Mesenchymal stem cell (in vitro differentiated cells and primary cell): Measurements from ENCODE around the gene BORCS6.
A peak's percentile ranks its signal among the peaks of the same experiment; 100 is the strongest.

ENCODE experiments used
- DNase-seq: peaks from one replicate; pipeline ENCODE4 v3.0.0-alpha.2; 2013
- H2AFZ ChIP-seq: one replicate; pipeline ENCODE4 v1.6.1; 2013; ENCODE audit warnings: low read depth, mild to moderate bottlenecking, control low read depth, inconsistent platforms, low read length, moderate library complexity
- H2AK5ac ChIP-seq: 2 replicates; pipeline ENCODE4 v1.6.1; 2013; ENCODE audit warnings: low read length, moderate library complexity, mild to moderate bottlenecking, inconsistent platforms; ENCODE audit not compliant: severe bottlenecking
- H2BK120ac ChIP-seq: one replicate; pipeline ENCODE4 v1.6.1; 2013; ENCODE audit warnings: low read depth, mild to moderate bottlenecking, inconsistent platforms, low read length, moderate library complexity
- H2BK12ac ChIP-seq, 2 experiments: one replicate each; pipeline ENCODE4 v1.6.1; 2013; ENCODE audit warnings: inconsistent platforms in 2 of 2, low read length in 2 of 2, mild to moderate bottlenecking in 2 of 2, moderate library complexity in 2 of 2, control low read depth in 1 of 2
- H2BK15ac ChIP-seq: one replicate; pipeline ENCODE4 v1.6.1; 2013; ENCODE audit warnings: mild to moderate bottlenecking, low read depth, inconsistent platforms; ENCODE audit not compliant: poor library complexity, severe bottlenecking
- H2BK5ac ChIP-seq: 2 replicates; pipeline ENCODE4 v1.6.1; 2013; ENCODE audit warnings: low read depth, mild to moderate bottlenecking, low read length, control low read depth, inconsistent platforms; ENCODE audit not compliant: poor library complexity, severe bottlenecking
- H3K14ac ChIP-seq, 2 experiments: one replicate each; pipeline ENCODE4 v1.6.1; 2013; ENCODE audit warnings: inconsistent platforms in 2 of 2, low read length in 2 of 2, control low read depth in 1 of 2, mild to moderate bottlenecking in 1 of 2, moderate library complexity in 1 of 2
- H3K18ac ChIP-seq, 2 experiments: one replicate each; pipeline ENCODE4 v1.6.1; 2013; ENCODE audit warnings: inconsistent platforms in 2 of 2, low read length in 2 of 2, control low read depth in 1 of 2, low read depth in 1 of 2, mild to moderate bottlenecking in 1 of 2
- H3K23ac ChIP-seq, 2 experiments: one replicate each; pipeline ENCODE4 v1.6.1; 2013; ENCODE audit warnings: inconsistent platforms in 2 of 2, low read length in 2 of 2, mild to moderate bottlenecking in 2 of 2, moderate library complexity in 2 of 2, control low read depth in 1 of 2
- H3K27ac ChIP-seq: 2 replicates; pipeline ENCODE4 v1.5.1; 2013; ENCODE audit warnings: mild to moderate bottlenecking, moderate library complexity, low read length, control low read depth, inconsistent platforms; ENCODE audit not compliant: poor library complexity, severe bottlenecking
- H3K27me3 ChIP-seq, 2 experiments: 2 replicates each; pipeline versions ENCODE4 v1.6.1 to v1.7.0; 2013; ENCODE audit warnings: low read length in 2 of 2, mild to moderate bottlenecking in 2 of 2, moderate library complexity in 2 of 2, control low read depth in 1 of 2, inconsistent platforms in 1 of 2; ENCODE audit not compliant: control insufficient read depth in 1 of 2, insufficient read depth in 1 of 2
- H3K36me3 ChIP-seq, 2 experiments: 2 replicates each; pipeline versions ENCODE4 v1.6.1 to v1.7.0; 2013; ENCODE audit warnings: low read length in 2 of 2, control low read depth in 1 of 2, inconsistent platforms in 1 of 2, low read depth in 1 of 2, mild to moderate bottlenecking in 1 of 2; ENCODE audit not compliant: insufficient read depth in 2 of 2, control insufficient read depth in 1 of 2
- H3K4ac ChIP-seq, 2 experiments: one replicate each; pipeline ENCODE4 v1.6.1; 2013; ENCODE audit warnings: inconsistent platforms in 2 of 2, low read length in 2 of 2, mild to moderate bottlenecking in 2 of 2, moderate library complexity in 2 of 2, control low read depth in 1 of 2, low read depth in 1 of 2
- H3K4me1 ChIP-seq: 2 replicates; pipeline ENCODE4 v1.6.1; 2013; ENCODE audit warnings: low read depth, low read length, control low read depth; ENCODE audit not compliant: control insufficient read depth, insufficient read depth
- H3K4me2 ChIP-seq: 2 replicates; pipeline ENCODE4 v1.6.1; 2013; ENCODE audit warnings: low read length, mild to moderate bottlenecking, inconsistent platforms; ENCODE audit not compliant: poor library complexity, severe bottlenecking
- H3K4me3 ChIP-seq, 2 experiments: 2 replicates each; pipeline versions ENCODE4 v1.5.1 to v1.7.0; 2013; ENCODE audit warnings: low read length in 2 of 2, mild to moderate bottlenecking in 2 of 2, control low read depth in 1 of 2, low read depth in 1 of 2; ENCODE audit not compliant: insufficient read depth in 1 of 2
- H3K79me1 ChIP-seq: replicated peaks from 2 replicates; pipeline ENCODE4 v1.6.1; 2013; ENCODE audit warnings: mild to moderate bottlenecking, control low read depth, low read length, inconsistent platforms; ENCODE audit not compliant: poor library complexity, severe bottlenecking
- H3K9ac ChIP-seq: 2 replicates; pipeline ENCODE4 v1.7.0; 2013; ENCODE audit warnings: mild to moderate bottlenecking, low read length, moderate library complexity
- H3K9me3 ChIP-seq: 2 replicates; pipeline ENCODE4 v1.7.0; 2013; ENCODE audit warnings: mild to moderate bottlenecking, low read length; ENCODE audit not compliant: control insufficient read depth
- H4K8ac ChIP-seq: one replicate; pipeline ENCODE4 v1.6.1; 2013; ENCODE audit warnings: inconsistent platforms, mild to moderate bottlenecking, low read length, moderate library complexity
- H4K91ac ChIP-seq: one replicate; pipeline ENCODE4 v1.6.1; 2013; ENCODE audit warnings: mild to moderate bottlenecking, low read length, inconsistent platforms
- WGBS: methylation state at CpG from one replicate; pipeline ENCODE4 v1.1.7; 2013; ENCODE audit warnings: mixed read lengths; 5-methylcytosine and 5-hydroxymethylcytosine counted together

BORCS6 gene

DNA sequence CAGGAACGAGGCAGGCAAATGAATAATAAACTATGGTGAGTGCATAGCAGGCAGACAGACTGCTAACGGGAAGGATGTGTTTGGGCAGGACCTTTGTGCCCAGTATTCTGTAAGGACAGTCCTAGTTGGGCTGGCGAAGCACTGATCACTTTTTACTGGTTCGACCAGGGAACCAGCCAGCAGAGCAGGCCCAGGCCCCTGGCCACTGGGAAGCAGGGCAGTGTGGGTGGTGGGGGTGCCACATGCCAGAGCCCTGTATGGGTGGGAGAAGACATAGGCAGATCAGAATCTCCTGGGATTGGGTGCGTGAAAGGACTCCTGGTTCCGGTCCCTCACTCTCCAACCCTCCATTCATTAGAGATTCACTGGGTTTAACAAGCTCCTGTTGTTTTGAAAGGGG lies 23.2 kb downstream of the BORCS6 start:
- H3K36me3 ChIP-seq, result no peaks in the 10 kb centered on the region
- peaks cover 2% of the 10 kb centered on the region for H3K79me1 ChIP-seq
- H3K9ac ChIP-seq, result no peak overlapping the region
- no peak overlapping the region for H3K27ac ChIP-seq
- no peak overlapping the region for H2BK12ac ChIP-seq
- DNase-seq, result no peak
- no peak overlapping the region for H2AFZ ChIP-seq
- no peaks in the 10 kb centered on the region for H3K9me3 ChIP-seq
- H4K8ac ChIP-seq, result no peak overlapping the region
- no peak overlapping the region for H3K4me2 ChIP-seq
- no peaks in the 10 kb centered on the region for H3K27me3 ChIP-seq
- no peak overlapping the region for H3K23ac ChIP-seq
- no peak overlapping the region for H3K4me3 ChIP-seq
- peaks cover 21% of the 10 kb centered on the region for H3K4me1 ChIP-seq
- H2BK15ac ChIP-seq, result no peak overlapping the region
- no peak overlapping the region for H3K14ac ChIP-seq
- no peak overlapping the region for H3K18ac ChIP-seq
- WGBS, result 95% methylated on average over 4 of the region's 6 CpGs
- H2BK5ac ChIP-seq, result no peak overlapping the region
- H2BK120ac ChIP-seq, result peak overlapping the region; percentile 15
- H2AK5ac ChIP-seq, result no peak overlapping the region
- no peak overlapping the region for H3K4ac ChIP-seq
- no peak overlapping the region for H4K91ac ChIP-seq

DNA sequence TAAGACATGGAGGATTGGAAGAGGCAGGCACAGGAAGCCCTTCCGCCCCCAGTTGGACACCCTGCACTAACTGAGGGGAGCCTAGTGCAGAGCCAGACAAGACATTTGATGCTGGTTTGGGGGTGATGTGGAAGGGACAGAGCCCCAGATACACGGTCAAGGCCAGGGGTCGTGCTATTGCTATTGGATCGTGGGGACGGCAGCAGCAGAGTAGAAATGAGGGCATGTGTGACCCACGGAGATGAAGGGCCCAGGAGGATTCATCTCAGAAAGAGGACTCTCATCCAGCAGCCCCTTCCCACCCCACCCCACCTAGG lies 25.2 kb downstream of the BORCS6 start:
- H4K8ac ChIP-seq, result peak overlapping the region; percentile 29
- no peak overlapping the region for H3K4me3 ChIP-seq
- peaks cover 31% of the 10 kb centered on the region for H3K4me1 ChIP-seq
- peaks cover 7% of the 10 kb centered on the region for H3K79me1 ChIP-seq
- no peak overlapping the region for H3K23ac ChIP-seq
- H3K18ac ChIP-seq, result peak overlapping the region in 1 of 2 experiments; percentile 72
- 88% methylated on average over 5 of the region's 6 CpGs for WGBS
- no peak overlapping the region for H4K91ac ChIP-seq
- H3K27ac ChIP-seq, result peak overlapping the region; percentile 52
- no peak overlapping the region for H3K4ac ChIP-seq
- H2BK120ac ChIP-seq, result peak overlapping the region; percentile 39
- DNase-seq, result no peak
- H3K9ac ChIP-seq, result no peak overlapping the region
- peak overlapping the region; percentile 59 for H2BK12ac ChIP-seq
- H3K9me3 ChIP-seq, result no peaks in the 10 kb centered on the region
- no peak overlapping the region for H2BK15ac ChIP-seq
- no peak overlapping the region for H3K14ac ChIP-seq
- H3K4me2 ChIP-seq, result no peak overlapping the region
- H2BK5ac ChIP-seq, result no peak overlapping the region
- H3K27me3 ChIP-seq, result no peaks in the 10 kb centered on the region
- no peak overlapping the region for H2AFZ ChIP-seq
- peaks cover 11 to 16% of the 10 kb centered on the region in 2 experiments for H3K36me3 ChIP-seq
- H2AK5ac ChIP-seq, result no peak overlapping the region

DNA sequence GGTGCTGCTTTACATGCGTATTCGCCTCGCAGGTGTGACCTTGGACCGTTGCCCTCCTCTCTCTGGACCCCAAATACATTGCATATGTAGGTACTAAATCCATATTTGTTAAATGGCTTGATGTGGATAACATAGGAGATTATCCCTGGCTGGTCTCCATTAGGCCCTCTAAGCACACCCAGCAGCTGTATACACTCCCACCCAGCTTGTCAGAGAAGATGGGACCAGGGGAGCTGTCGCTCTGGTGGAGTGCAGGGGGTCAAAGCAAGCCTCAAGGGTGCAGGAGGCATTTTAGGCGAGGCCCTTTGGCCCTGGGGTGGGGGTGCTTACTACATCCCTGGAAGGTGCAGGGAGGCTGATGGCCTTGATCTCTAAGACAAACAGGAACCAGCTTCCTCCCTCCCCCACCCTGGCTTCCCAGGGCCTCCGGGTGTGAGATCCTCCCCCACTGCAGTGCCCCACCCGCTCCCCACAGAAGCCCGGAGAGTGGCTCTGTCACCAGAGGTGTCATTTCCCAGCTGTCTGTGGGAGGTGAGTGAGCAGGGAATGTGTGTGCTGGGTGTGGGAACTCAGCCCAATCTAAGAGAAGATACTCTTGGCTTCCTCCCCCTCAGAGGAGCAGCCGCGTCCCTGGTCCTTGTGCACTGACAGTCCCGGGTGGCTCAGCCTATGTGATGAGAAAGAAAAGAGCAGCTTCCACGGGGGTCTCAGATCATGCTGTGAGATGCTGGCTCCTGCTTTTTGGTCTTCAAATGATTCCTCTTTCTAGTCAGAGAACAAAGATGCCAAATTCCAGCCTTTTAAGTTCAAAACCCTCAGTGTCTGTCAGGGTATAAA lies 25.8 kb downstream of the BORCS6 start:
- H3K18ac ChIP-seq, result peak overlapping the region; percentile 72 to 80
- peak overlapping the region; percentile 50 for H2AK5ac ChIP-seq
- no peak overlapping the region for H3K4me3 ChIP-seq
- H2AFZ ChIP-seq, result peak overlapping the region; percentile 77
- peak overlapping the region; percentile 38 to 57 for H3K4ac ChIP-seq
- peak overlapping the region; percentile 41 for H4K8ac ChIP-seq
- H2BK5ac ChIP-seq, result no peak overlapping the region
- H3K4me1 ChIP-seq, result peaks cover 31% of the 10 kb centered on the region
- no peaks in the 10 kb centered on the region for H3K27me3 ChIP-seq
- peak; percentile 66 for DNase-seq
- H3K36me3 ChIP-seq, result peaks cover 17 to 20% of the 10 kb centered on the region in 2 experiments
- H2BK12ac ChIP-seq, result peak overlapping the region; percentile 59 to 94
- H4K91ac ChIP-seq, result peak overlapping the region; percentile 30
- peak overlapping the region; percentile 21 for H2BK15ac ChIP-seq
- peak overlapping the region; percentile 87 for H3K9ac ChIP-seq
- H2BK120ac ChIP-seq, result peak overlapping the region; percentile 39
- peak overlapping the region; percentile 52 for H3K27ac ChIP-seq
- no peak overlapping the region for H3K23ac ChIP-seq
- WGBS, result 34% methylated on average over 7 of the region's 13 CpGs
- H3K14ac ChIP-seq, result peak overlapping the region in 1 of 2 experiments; percentile 92
- peaks cover 13% of the 10 kb centered on the region for H3K79me1 ChIP-seq
- no peaks in the 10 kb centered on the region for H3K9me3 ChIP-seq
- peak overlapping the region; percentile 45 for H3K4me2 ChIP-seq
